Epidermal melanocyte (primary cell): ENCODE measurements around the gene ABCA4.

Experiments used
- DNase-seq: peaks from one replicate; pipeline ENCODE4 v3.0.0; 2011; ENCODE audit warnings: low spot score; ENCODE audit not compliant: insufficient read length

ABCA4 gene

GRCh38 chr1:93979718-93980319 lies 141.1 kb downstream of the ABCA4 start:
- DNase-seq: no peak

- no peak for DNase-seq
Observed at GRCh38 chr1:93979040-93979717, 141.8 kb downstream of the ABCA4 start.

GRCh38 chr1:93977598-93977945 lies 143.4 kb downstream of the ABCA4 start:
- no peak for DNase-seq

GRCh38 chr1:93976711-93977597 lies 144.0 kb downstream of the ABCA4 start:
- DNase-seq: no peak

- no peak for DNase-seq
Observed at GRCh38 chr1:93976291-93976690, 144.7 kb downstream of the ABCA4 start.

- no peak for DNase-seq
Observed at GRCh38 chr1:93972341-93972740, 148.6 kb downstream of the ABCA4 start.

GRCh38 chr1:93969887-93970286 lies 151.1 kb downstream of the ABCA4 start:
- no peak for DNase-seq

- DNase-seq: no peak
Observed at GRCh38 chr1:93969371-93969770, 151.6 kb downstream of the ABCA4 start.

- no peak for DNase-seq
Observed at GRCh38 chr1:93967306-93967705, 153.6 kb downstream of the ABCA4 start.

GRCh38 chr1:93965888-93966287 lies 155.1 kb downstream of the ABCA4 start:
- DNase-seq: no peak

GRCh38 chr1:93965256-93965655 lies 155.7 kb downstream of the ABCA4 start:
- no peak for DNase-seq

GRCh38 chr1:93964777-93965200 lies 156.2 kb downstream of the ABCA4 start:
- DNase-seq: no peak

GRCh38 chr1:93964096-93964776 lies 156.7 kb downstream of the ABCA4 start:
- no peak for DNase-seq

GRCh38 chr1:93963585-93963984 lies 157.4 kb downstream of the ABCA4 start:
- no peak for DNase-seq

- DNase-seq: no peak
Observed at GRCh38 chr1:93961906-93962305, 159.0 kb downstream of the ABCA4 start.

GRCh38 chr1:93961443-93961842 lies 159.5 kb downstream of the ABCA4 start:
- DNase-seq: no peak

GRCh38 chr1:93960641-93961147 lies 160.3 kb downstream of the ABCA4 start:
- no peak for DNase-seq

GRCh38 chr1:93959413-93959812 lies 161.5 kb downstream of the ABCA4 start:
- no peak for DNase-seq

GRCh38 chr1:93958726-93959100 lies 162.2 kb downstream of the ABCA4 start:
- DNase-seq: no peak

- no peak for DNase-seq
Observed at GRCh38 chr1:93958032-93958725, 162.8 kb downstream of the ABCA4 start.

GRCh38 chr1:93955765-93956164 lies 165.2 kb downstream of the ABCA4 start:
- DNase-seq: no peak
